ENCODE measurements around the gene MYOM3. TPM values are rescaled to one million over a fixed set of nuclear protein-coding genes. Genes with fewer than 3 reads are reported as not detected.

Gene MYOM3
- total RNA-seq, 1 donor from 2014 or later, result not detected

DNA sequence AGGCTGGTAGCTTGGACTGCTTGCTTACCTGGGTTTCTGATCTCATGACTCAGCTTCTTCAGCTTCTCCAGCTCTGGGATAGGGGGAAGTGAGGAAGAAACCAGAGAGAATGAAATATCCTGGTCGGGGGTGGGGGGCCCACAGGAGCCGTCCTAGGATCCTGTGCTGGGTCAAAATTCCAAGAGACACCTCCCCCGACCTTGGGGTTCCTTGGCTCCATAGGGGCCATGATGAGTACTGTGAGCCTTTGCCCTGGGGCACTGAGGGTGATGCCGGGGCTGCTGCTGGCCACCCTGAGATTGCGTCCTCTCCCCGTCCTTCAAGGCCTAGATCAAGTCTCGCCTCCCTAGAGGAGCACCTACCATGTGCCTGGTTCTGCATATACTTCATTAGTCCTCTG, 40.0 kb downstream of the MYOM3 start:
- no peak overlapping the region for H3K27ac Mint-ChIP-seq (ENCODE audit: unreplicated experiment)
- no peak for DNase-seq
- no peaks in the 10 kb centered on the region for H3K36me3 Mint-ChIP-seq (ENCODE audit: unreplicated experiment)
- TF ChIP-seq, protein P1, sequence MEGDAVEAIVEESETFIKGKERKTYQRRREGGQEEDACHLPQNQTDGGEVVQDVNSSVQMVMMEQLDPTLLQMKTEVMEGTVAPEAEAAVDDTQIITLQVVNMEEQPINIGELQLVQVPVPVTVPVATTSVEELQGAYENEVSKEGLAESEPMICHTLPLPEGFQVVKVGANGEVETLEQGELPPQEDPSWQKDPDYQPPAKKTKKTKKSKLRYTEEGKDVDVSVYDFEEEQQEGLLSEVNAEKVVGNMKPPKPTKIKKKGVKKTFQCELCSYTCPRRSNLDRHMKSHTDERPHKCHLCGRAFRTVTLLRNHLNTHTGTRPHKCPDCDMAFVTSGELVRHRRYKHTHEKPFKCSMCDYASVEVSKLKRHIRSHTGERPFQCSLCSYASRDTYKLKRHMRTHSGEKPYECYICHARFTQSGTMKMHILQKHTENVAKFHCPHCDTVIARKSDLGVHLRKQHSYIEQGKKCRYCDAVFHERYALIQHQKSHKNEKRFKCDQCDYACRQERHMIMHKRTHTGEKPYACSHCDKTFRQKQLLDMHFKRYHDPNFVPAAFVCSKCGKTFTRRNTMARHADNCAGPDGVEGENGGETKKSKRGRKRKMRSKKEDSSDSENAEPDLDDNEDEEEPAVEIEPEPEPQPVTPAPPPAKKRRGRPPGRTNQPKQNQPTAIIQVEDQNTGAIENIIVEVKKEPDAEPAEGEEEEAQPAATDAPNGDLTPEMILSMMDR (IDR thresholded peaks at IDR 0.05; ENCODE audit: partially characterized antibody, unreplicated experiment), result no peak
- no peak overlapping the region for H3K4me3 Mint-ChIP-seq (ENCODE audit: unreplicated experiment)
- peaks cover 1% of the 10 kb centered on the region for H3K4me1 Mint-ChIP-seq (ENCODE audit: low read depth, unreplicated experiment)
- H3K9me3 Mint-ChIP-seq (ENCODE audit: unreplicated experiment), result no peaks in the 10 kb centered on the region
- H3K27me3 Mint-ChIP-seq (ENCODE audit: unreplicated experiment), result peaks cover 2% of the 10 kb centered on the region

DNA sequence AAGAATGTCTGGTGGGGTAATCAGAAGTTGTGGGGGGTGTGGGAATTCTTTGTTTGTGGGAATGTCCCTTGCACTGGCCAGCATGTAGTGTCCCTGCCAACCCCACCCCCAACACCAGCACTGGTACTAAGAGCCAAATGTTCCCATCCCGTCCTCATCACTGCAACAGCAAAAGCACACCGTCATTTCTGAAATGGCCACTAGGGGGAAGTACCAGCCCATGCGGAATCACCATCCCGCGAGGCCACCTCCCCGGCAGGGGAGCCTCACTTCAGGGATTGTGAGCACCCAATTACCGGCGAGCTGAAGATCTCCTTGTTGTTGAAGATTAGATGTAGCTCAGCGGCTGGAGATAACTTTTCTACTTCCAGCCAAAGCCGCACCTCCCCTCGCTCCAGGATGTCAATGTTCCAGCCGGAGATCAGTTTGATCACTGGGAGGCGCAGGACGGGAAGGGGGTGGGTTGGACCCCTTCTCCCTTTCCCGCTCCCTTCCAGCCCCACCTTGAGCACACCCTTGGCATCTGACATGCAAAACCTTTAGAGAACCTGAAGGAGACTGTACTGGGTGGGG, 41.0 kb downstream of the MYOM3 start:
- H3K36me3 Mint-ChIP-seq (ENCODE audit: unreplicated experiment), result no peaks in the 10 kb centered on the region
- peaks cover 1% of the 10 kb centered on the region for H3K4me1 Mint-ChIP-seq (ENCODE audit: low read depth, unreplicated experiment)
- H3K27ac Mint-ChIP-seq (ENCODE audit: unreplicated experiment), result no peak overlapping the region
- TF ChIP-seq, protein P1 (IDR thresholded peaks at IDR 0.05; ENCODE audit: partially characterized antibody, unreplicated experiment), result peak; percentile 96
- H3K9me3 Mint-ChIP-seq (ENCODE audit: unreplicated experiment), result no peaks in the 10 kb centered on the region
- peak; percentile 78 for DNase-seq
- H3K4me3 Mint-ChIP-seq (ENCODE audit: unreplicated experiment), result peak overlapping the region; percentile 6
- H3K27me3 Mint-ChIP-seq (ENCODE audit: unreplicated experiment), result peaks cover 2% of the 10 kb centered on the region

DNA sequence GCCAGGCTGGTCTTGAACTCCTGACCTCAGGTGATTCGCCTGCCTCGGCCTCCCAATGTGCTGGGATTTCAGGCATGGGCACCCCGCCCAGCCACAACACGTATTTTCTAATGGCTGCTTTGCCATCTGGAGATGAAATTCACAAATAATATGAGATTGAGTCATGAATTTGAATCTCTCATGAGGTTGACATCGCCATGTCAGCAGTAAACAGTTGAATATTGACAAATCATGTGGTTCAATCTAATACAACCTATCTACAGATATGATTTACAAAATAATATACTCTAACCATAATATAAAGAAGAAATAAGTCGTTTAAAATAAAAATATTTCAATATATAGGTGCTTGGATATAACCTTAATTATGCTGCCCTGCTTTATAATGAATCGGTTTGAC, 42.1 kb downstream of the MYOM3 start:
- Mint-ChIP-seq H3K4me3 (ENCODE audit: unreplicated experiment) (no peak overlapping the region), H3K36me3 (ENCODE audit: unreplicated experiment) (no peaks in the 10 kb centered on the region), H3K27ac (ENCODE audit: unreplicated experiment) (no peak overlapping the region), H3K9me3 (ENCODE audit: unreplicated experiment) (no peaks in the 10 kb centered on the region), H3K4me1 (ENCODE audit: low read depth, unreplicated experiment) (peaks cover 1% of the 10 kb centered on the region), H3K27me3 (ENCODE audit: unreplicated experiment) (peaks cover 2% of the 10 kb centered on the region)
- TF ChIP-seq, protein P1 (IDR thresholded peaks at IDR 0.05; ENCODE audit: partially characterized antibody, unreplicated experiment), result no peak
- no peak for DNase-seq

DNA sequence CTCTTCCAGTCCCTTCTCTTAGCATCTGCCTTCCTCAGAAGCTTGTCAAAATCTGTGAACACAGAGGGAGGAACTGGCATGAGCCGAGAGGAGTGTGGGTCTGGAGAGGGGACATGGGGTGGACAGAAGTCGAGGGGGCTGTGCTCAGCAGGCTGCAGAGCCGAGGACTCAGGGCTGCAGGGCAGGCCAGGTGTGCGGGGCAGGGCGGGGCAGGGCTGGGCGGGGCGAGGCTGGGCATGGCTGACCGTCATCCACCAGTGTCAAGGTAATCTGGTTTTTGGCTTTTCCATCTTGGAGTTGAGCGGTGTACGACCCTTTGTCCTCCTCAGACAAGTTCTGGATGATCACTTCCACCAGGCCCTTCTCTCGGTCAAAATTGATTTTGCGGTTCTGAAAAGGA, 44.0 kb downstream of the MYOM3 start:
- H3K36me3 Mint-ChIP-seq (ENCODE audit: unreplicated experiment), result no peaks in the 10 kb centered on the region
- no peak overlapping the region for H3K27ac Mint-ChIP-seq (ENCODE audit: unreplicated experiment)
- DNase-seq, result no peak
- H3K27me3 Mint-ChIP-seq (ENCODE audit: unreplicated experiment), result peaks cover 2% of the 10 kb centered on the region
- TF ChIP-seq, protein P1 (IDR thresholded peaks at IDR 0.05; ENCODE audit: partially characterized antibody, unreplicated experiment), result no peak
- peaks cover 1% of the 10 kb centered on the region for H3K4me1 Mint-ChIP-seq (ENCODE audit: low read depth, unreplicated experiment)
- H3K4me3 Mint-ChIP-seq (ENCODE audit: unreplicated experiment), result no peak overlapping the region
- no peaks in the 10 kb centered on the region for H3K9me3 Mint-ChIP-seq (ENCODE audit: unreplicated experiment)

DNA sequence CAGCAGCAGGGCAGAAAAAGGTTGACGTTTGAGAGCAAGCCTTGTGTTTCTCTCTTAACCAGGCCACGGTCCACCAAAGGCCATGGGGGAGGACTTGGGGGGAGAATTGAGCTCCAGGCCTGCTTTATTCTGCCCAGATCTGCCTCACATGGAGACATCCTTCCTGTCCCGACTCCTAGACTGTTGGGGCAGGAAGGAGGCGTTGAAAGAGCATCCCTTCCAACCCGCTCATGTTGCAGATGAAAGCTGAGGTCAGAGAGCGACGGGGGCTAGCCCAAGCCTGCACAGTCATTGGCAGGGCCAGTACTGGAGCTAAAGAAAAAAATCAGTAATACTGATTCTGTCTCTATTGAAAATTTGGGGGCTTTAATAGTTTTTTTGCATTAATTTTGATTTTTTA, 46.6 kb downstream of the MYOM3 start:
- DNase-seq, result no peak
- Mint-ChIP-seq H3K27me3 (ENCODE audit: unreplicated experiment) (peaks cover 4% of the 10 kb centered on the region), H3K4me1 (ENCODE audit: low read depth, unreplicated experiment) (no peaks in the 10 kb centered on the region), H3K4me3 (ENCODE audit: unreplicated experiment) (no peak overlapping the region), H3K27ac (ENCODE audit: unreplicated experiment) (no peak overlapping the region), H3K36me3 (ENCODE audit: unreplicated experiment) (peaks cover 9% of the 10 kb centered on the region), H3K9me3 (ENCODE audit: unreplicated experiment) (peaks cover 6% of the 10 kb centered on the region)
- TF ChIP-seq, protein P1 (IDR thresholded peaks at IDR 0.05; ENCODE audit: partially characterized antibody, unreplicated experiment), result no peak

Data from glutamatergic neuron (in vitro differentiated cells).